Mononuclear cell (primary cell): ENCODE measurements around the gene CDH20. TPM values are rescaled to one million over a fixed set of nuclear protein-coding genes. Genes with fewer than 3 reads are reported as not detected.

ENCODE experiments used
- H3K27me3 ChIP-seq: 2 replicates; pipeline ENCODE4 v1.6.0; 2011; ENCODE audit warnings: low read length, control low read depth; ENCODE audit not compliant: insufficient read depth
- H3K4me1 ChIP-seq: 2 replicates; pipeline ENCODE4 v1.5.1; 2011; ENCODE audit warnings: mild to moderate bottlenecking, low read length, control low read depth; ENCODE audit not compliant: insufficient read depth
- H3K4me3 ChIP-seq: 2 replicates; pipeline ENCODE4 v1.5.1; 2011; ENCODE audit warnings: mild to moderate bottlenecking, low read length, moderate library complexity
- H3K9me3 ChIP-seq: 2 replicates; pipeline ENCODE4 v1.5.1; 2011; ENCODE audit warnings: low read depth, mild to moderate bottlenecking, control low read depth, low read length
- total RNA-seq: library from RNA; depleted of rRNA; stranded (reverse); fragments of >200 nt; gene quantifications from one replicate; pipeline ENCODE4 v1.2.3, GENCODE V29; 2012

CDH20 gene
- total RNA-seq, 1 donor = 0.10 TPM

DNA sequence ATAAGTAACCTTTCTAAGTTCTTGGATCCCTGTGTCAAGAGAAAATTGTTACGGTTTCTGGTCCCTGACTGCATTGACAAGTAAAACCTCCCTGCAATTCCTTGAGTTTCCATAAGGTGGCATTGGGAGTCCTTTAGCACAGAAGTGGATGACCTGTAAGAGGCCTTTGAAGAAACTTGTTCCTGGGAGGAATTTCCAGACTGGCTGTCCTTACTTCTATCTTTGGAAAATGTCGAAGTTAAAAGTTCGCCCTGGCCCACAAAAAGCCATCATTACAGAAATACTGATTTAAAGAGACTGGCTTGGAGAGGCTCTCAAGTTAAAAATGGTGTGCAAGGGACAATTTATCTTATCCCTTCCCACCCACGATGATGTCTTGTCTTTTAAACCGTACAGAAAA is 218.4 kb downstream of the CDH20 start:
- H3K27me3 ChIP-seq = no peaks in the 10 kb centered on the region
- no peaks in the 10 kb centered on the region for H3K4me1 ChIP-seq
- H3K9me3 ChIP-seq = no peaks in the 10 kb centered on the region
- H3K4me3 ChIP-seq = no peak overlapping the region

GRCh38 chr18:61553045-61553659 is 219.9 kb downstream of the CDH20 start:
- no peaks in the 10 kb centered on the region for H3K27me3 ChIP-seq
- no peaks in the 10 kb centered on the region for H3K9me3 ChIP-seq
- no peak overlapping the region for H3K4me3 ChIP-seq
- H3K4me1 ChIP-seq = no peaks in the 10 kb centered on the region

DNA sequence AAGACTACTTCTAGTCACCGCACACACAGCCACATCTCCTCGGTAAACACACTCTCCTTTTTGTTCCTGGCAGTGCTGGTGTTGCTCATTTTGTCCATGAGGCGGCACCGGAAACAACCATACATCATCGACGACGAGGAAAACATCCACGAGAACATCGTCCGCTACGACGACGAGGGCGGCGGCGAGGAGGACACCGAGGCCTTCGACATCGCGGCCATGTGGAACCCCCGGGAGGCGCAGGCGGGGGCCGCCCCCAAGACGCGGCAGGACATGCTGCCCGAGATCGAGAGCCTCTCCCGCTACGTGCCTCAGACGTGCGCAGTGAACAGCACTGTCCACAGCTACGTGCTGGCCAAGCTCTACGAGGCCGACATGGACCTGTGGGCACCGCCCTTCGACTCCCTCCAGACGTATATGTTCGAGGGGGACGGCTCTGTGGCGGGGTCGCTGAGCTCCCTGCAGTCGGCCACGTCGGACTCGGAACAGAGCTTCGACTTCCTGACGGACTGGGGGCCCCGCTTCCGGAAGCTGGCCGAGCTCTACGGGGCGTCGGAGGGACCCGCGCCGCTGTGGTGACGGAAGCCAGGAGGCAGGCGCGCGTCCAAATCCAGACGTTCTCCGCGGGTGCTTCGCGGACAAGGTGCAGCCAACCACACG is 221.0 kb downstream of the CDH20 start:
- Histone ChIP-seq H3K4me1 (no peaks in the 10 kb centered on the region), H3K27me3 (no peaks in the 10 kb centered on the region), H3K4me3 (peak overlapping the region; percentile 16), H3K9me3 (no peaks in the 10 kb centered on the region)

DNA sequence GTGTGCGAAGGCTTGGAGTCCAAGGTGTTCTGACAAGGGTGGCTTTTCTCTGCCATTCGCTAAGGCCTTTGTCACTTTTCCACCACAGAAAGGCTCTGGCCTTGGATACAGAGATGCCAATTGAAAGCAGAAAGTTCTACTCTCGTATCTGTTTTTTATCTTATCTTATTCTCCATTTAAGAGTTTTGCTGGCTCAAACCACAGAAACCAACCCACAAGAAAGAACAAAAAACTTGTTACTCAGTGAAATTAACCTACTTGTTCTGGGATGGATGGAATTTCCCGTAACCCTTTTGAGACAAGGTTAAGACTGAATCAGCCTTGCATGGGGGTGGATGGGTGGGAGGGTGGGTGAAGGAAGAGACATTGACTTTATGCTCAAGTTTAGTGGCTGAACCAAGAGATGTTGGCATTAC is 221.7 kb downstream of the CDH20 start:
- no peaks in the 10 kb centered on the region for H3K4me1 ChIP-seq

GRCh38 chr18:61556316-61556715 is 223.1 kb downstream of the CDH20 start:
- Histone ChIP-seq H3K9me3 (no peaks in the 10 kb centered on the region), H3K4me3 (no peak overlapping the region), H3K4me1 (no peaks in the 10 kb centered on the region), H3K27me3 (no peaks in the 10 kb centered on the region)

More for the DNA sequence above, 221.7 kb downstream of the CDH20 start:
- Histone ChIP-seq H3K4me3 (peak overlapping the region; percentile 16), H3K9me3 (no peaks in the 10 kb centered on the region), H3K27me3 (no peaks in the 10 kb centered on the region)

- Histone ChIP-seq H3K27me3 (no peaks in the 10 kb centered on the region), H3K4me3 (no peak overlapping the region), H3K9me3 (no peaks in the 10 kb centered on the region), H3K4me1 (no peaks in the 10 kb centered on the region)
Measured at GRCh38 chr18:61556862-61557261, 223.6 kb downstream of the CDH20 start.

GRCh38 chr18:61569176-61569892 is 236.1 kb downstream of the CDH20 start:
- Histone ChIP-seq H3K4me1 (no peaks in the 10 kb centered on the region), H3K4me3 (no peak overlapping the region), H3K9me3 (no peaks in the 10 kb centered on the region), H3K27me3 (no peaks in the 10 kb centered on the region)

- no peaks in the 10 kb centered on the region for H3K27me3 ChIP-seq
- H3K4me3 ChIP-seq = no peak overlapping the region
- no peaks in the 10 kb centered on the region for H3K4me1 ChIP-seq
- no peaks in the 10 kb centered on the region for H3K9me3 ChIP-seq
Measured at GRCh38 chr18:61570070-61570469, 236.8 kb downstream of the CDH20 start.

- no peaks in the 10 kb centered on the region for H3K9me3 ChIP-seq
- no peaks in the 10 kb centered on the region for H3K27me3 ChIP-seq
- no peak overlapping the region for H3K4me3 ChIP-seq
- no peaks in the 10 kb centered on the region for H3K4me1 ChIP-seq
Measured at GRCh38 chr18:61572084-61572655, 238.9 kb downstream of the CDH20 start.

DNA sequence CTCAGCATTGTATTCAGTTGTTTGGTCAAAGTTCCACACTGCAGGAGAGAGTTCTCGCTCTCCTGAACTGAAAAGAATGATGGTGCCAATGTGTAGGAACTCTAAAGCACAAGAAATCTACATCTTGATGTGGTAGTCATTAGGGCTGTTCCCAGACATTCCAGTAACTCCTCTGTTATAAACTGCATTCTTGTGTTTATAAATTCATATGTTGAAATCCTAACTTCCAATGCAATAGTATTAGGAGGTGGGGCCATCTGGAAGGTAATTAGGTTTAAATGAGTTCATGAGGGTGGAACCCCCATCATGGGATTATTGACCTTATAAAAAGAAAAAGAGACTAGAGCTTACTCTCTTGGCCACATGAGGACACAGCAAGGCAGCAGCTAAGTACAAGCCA is 239.6 kb downstream of the CDH20 start:
- H3K9me3 ChIP-seq = no peaks in the 10 kb centered on the region
- H3K27me3 ChIP-seq = no peaks in the 10 kb centered on the region
- H3K4me1 ChIP-seq = no peaks in the 10 kb centered on the region
- no peak overlapping the region for H3K4me3 ChIP-seq

DNA sequence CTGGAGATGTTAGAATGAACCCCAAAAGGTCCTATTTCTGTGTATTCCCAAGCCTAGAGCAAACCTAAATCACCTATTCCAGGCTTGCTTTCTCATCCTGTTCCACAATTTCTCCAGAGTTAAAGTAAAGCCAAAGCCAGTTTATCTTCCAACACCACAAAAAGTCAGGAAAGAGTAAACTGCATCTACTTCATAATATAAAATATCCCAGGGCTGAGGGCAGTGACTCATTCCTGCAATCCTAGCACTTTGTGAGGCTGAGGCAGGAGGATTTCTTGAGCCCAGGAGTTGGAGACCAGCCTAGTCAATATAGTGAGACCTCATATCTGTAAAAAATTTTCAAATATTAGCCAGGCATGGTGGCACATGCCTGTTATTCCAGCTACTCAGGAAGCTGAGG is 241.4 kb downstream of the CDH20 start:
- no peaks in the 10 kb centered on the region for H3K27me3 ChIP-seq
- no peaks in the 10 kb centered on the region for H3K9me3 ChIP-seq
- H3K4me1 ChIP-seq = no peaks in the 10 kb centered on the region
- no peak overlapping the region for H3K4me3 ChIP-seq

- H3K4me3 ChIP-seq = no peak overlapping the region
- no peaks in the 10 kb centered on the region for H3K27me3 ChIP-seq
- H3K9me3 ChIP-seq = no peaks in the 10 kb centered on the region
- no peaks in the 10 kb centered on the region for H3K4me1 ChIP-seq
Measured at GRCh38 chr18:61575419-61575818, 242.2 kb downstream of the CDH20 start.

- Histone ChIP-seq H3K4me1 (peaks cover 7% of the 10 kb centered on the region), H3K9me3 (no peaks in the 10 kb centered on the region), H3K27me3 (peaks cover 8% of the 10 kb centered on the region), H3K4me3 (no peak overlapping the region)
Measured at GRCh38 chr18:61578846-61579245, 245.6 kb downstream of the CDH20 start.

DNA sequence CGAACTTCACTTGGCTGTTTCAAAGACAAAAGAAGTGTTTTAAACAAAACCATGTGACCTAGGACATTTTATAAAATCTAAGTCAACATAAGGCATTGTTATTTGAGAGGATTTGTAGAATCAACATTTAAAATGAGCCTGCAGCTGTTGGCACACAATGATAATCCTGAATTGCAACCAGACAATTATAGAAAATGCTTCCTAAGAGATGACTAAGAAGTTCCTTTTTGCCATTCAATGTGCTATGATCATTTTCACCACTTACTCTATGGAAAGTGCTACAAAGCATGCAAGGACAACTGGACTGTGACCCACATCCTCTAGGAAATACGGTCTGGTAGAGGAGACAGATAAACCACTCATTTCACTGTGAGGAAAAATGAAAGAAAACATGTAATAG is 246.4 kb downstream of the CDH20 start:
- H3K4me1 ChIP-seq = peaks cover 7% of the 10 kb centered on the region
- no peaks in the 10 kb centered on the region for H3K9me3 ChIP-seq
- no peak overlapping the region for H3K4me3 ChIP-seq
- peaks cover 8% of the 10 kb centered on the region for H3K27me3 ChIP-seq

- H3K9me3 ChIP-seq = no peaks in the 10 kb centered on the region
- peaks cover 8% of the 10 kb centered on the region for H3K27me3 ChIP-seq
- peaks cover 7% of the 10 kb centered on the region for H3K4me1 ChIP-seq
- H3K4me3 ChIP-seq = no peak overlapping the region
Measured at GRCh38 chr18:61580046-61580445, 246.8 kb downstream of the CDH20 start.
